ENCODE data around the gene TTC33. TPM values are rescaled to one million over a fixed set of nuclear protein-coding genes. Genes with fewer than 3 reads are reported as not detected.

The TTC33 gene
- total RNA-seq, 4 donors from 2014 or later, result 5.0 to 12.6 (median 7.0) TPM

DNA sequence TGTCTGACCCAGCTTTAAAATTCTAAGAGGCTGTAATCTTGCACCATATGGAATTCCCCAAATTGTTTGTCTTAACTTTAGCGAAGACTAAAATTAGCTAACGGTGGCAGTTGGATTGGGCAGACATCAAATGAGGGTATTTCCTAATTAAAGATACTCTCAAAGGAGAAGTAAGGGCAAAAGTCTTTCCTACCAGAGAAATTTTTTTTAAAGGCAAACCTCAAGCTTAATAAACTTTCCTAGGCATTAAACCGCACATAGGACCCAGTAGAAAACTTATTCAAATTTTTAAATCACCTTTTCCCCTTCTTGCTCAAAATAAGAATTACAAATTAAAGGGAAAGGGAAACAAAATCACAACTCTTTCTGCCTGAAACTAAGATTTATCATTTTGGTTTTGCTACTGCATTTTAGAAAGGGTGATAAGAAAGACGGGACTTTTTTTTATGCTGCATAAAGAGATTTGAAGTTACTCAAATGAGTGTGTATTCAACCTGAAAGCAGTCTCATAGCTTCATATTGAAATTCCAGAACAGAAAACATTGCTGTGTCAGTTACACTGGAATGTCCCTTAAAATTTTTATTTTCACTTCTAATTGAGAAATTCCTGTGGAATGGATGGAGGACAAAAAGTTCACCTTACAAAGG lies 265.2 kb downstream of the TTC33 start:
- intact Hi-C loops (cut with DNase I), result no loop called here
- Histone ChIP-seq H3K36me3 (no peaks in the 10 kb centered on the region), H3K4me1 (no peaks in the 10 kb centered on the region), H3K27ac (no peak overlapping the region), H3K27me3 (no peaks in the 10 kb centered on the region), H3K4me3 (no peak overlapping the region), H3K9me3 (no peaks in the 10 kb centered on the region)
- TF ChIP-seq, protein P1, sequence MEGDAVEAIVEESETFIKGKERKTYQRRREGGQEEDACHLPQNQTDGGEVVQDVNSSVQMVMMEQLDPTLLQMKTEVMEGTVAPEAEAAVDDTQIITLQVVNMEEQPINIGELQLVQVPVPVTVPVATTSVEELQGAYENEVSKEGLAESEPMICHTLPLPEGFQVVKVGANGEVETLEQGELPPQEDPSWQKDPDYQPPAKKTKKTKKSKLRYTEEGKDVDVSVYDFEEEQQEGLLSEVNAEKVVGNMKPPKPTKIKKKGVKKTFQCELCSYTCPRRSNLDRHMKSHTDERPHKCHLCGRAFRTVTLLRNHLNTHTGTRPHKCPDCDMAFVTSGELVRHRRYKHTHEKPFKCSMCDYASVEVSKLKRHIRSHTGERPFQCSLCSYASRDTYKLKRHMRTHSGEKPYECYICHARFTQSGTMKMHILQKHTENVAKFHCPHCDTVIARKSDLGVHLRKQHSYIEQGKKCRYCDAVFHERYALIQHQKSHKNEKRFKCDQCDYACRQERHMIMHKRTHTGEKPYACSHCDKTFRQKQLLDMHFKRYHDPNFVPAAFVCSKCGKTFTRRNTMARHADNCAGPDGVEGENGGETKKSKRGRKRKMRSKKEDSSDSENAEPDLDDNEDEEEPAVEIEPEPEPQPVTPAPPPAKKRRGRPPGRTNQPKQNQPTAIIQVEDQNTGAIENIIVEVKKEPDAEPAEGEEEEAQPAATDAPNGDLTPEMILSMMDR (IDR thresholded peaks at IDR 0.05), result no peak
- TF ChIP-seq POLR2A (IDR thresholded peaks at IDR 0.05), result no peak
- 42 to 47% methylated on average over 4 of the region's 4 CpGs for WGBS, 2 donors
- DNase-seq, result no peak

DNA sequence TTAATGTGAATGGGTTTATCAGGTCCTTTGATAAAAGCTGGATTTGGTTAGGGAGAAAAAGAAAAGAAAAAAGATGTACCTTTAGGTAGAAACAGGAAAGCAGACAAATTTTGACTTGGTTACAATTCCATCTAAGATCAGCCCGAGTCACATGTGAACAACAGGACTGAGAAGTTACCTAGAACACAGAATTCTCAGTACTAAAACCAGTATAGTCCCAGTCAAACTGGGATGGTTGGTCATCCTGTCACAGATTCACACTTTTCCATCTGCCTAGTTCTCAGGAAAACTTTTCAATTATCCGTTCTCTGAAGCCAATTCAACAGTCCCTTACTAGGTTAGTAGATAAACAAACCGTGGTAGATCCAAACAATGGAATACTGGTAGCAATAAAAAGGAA lies 266.3 kb downstream of the TTC33 start:
- Histone ChIP-seq H3K27ac (no peak overlapping the region), H3K4me1 (no peaks in the 10 kb centered on the region), H3K36me3 (no peaks in the 10 kb centered on the region), H3K27me3 (no peaks in the 10 kb centered on the region), H3K9me3 (no peaks in the 10 kb centered on the region), H3K4me3 (no peak overlapping the region)
- intact Hi-C loops (cut with DNase I), result no loop called here
- DNase-seq, result no peak
- WGBS, 2 donors, result 75 to 78% methylated on average over 3 of the region's 3 CpGs
- TF ChIP-seq POLR2A (IDR thresholded peaks at IDR 0.05), result no peak
- TF ChIP-seq, protein P1 (IDR thresholded peaks at IDR 0.05), result no peak

DNA sequence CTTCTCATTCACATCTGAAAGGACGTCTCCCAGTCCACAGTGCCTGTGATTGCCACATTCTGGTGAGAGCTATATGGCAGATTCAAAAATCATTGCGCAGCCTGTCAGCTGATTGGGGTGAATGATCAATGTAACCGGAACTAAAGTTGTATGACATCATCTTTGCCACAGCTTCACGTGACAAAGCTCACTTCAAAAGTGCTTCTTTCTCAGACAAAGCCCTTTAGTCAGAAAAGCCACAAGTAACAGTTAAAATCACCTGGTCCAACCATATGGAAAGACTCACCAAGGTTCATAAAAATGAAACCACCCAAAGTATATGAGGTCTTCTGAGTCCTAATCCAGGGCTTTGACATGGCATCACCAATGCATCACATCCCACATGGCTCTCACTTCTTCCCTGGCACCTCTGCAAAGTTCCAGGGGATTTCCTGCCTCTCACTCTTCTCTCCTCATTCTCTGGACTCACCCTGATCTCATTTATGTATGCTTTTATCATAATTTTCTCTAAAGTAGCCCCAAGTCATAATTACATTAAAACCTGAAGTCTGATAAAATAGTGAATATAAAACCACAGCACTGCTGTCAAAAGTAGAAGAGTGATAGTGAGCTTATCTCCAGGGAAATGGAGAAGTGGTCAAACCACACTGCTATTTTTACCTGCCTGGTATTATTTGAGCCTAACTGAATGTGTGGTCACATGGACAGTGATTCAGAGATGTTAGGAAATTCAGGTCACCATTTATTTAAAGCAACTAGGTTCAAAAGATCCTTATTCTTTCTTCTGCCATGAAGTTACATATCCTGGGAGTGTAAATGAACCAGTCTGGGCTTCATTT lies 269.1 kb downstream of the TTC33 start:
- H3K27me3 ChIP-seq, result no peaks in the 10 kb centered on the region
- no peak overlapping the region for H3K27ac ChIP-seq
- DNase-seq, result no peak
- no peaks in the 10 kb centered on the region for H3K9me3 ChIP-seq
- WGBS, 2 donors, result 35 to 68% methylated on average over 4 of the region's 4 CpGs
- TF ChIP-seq POLR2A (IDR thresholded peaks at IDR 0.05), result no peak
- TF ChIP-seq, protein P1 (IDR thresholded peaks at IDR 0.05), result no peak
- no peaks in the 10 kb centered on the region for H3K36me3 ChIP-seq
- H3K4me3 ChIP-seq, result no peak overlapping the region
- no peaks in the 10 kb centered on the region for H3K4me1 ChIP-seq
- intact Hi-C loops (cut with DNase I), result no loop called here

DNA sequence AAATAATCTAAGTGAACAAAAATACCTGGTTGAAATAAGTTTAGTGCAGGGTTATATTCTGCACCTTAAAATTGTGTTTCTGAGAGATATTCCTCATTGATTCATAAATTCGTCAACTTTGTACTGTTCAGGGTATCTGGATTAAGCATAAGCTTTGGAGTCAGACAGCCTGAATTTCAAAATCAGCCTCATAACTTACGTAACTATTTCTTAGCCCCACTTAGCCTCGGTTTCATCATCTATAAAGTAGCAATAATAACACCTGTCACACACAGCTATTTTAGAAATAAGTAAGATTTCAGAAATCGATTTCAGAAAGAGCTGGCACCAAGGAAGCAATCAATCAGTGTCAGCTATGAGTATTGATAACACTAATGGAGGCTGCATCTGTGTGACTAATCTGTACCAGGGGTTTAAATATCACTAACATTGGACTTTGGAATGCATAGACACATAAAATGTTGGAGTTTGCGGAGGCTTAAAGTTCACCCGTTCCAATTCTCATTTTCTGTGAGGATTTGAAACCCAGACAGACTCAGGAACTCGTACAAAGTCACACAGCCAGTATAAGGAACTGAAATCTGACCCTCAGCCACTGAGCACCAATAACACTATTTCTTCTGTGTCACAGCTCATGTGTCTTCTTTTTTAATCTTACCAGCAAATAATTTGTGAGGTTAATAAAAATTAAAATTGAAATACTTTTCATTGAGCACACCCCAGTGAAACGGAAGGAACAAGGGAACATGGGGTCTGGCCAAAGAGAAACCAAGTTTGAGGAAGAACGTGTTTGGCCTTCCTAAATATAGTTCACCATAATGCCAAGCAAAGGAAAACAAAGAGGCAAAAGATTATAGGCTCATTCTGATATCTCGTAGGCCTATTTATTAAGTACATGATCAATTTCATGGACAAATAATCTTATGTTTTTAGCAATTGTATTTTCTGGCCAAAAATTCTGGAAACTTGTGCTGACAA lies 270.5 kb downstream of the TTC33 start:
- Histone ChIP-seq H3K9me3 (no peaks in the 10 kb centered on the region), H3K27me3 (no peaks in the 10 kb centered on the region), H3K27ac (peak overlapping the region in 1 of 4 donors; percentile 29), H3K4me3 (no peak overlapping the region), H3K36me3 (no peaks in the 10 kb centered on the region), H3K4me1 (no peaks in the 10 kb centered on the region)
- 65 to 77% methylated on average over 10 of the region's 10 CpGs for WGBS, 2 donors
- no peak for DNase-seq
- no peak for TF ChIP-seq POLR2A (IDR thresholded peaks at IDR 0.05)
- TF ChIP-seq, protein P1 (IDR thresholded peaks at IDR 0.05), result no peak
- intact Hi-C loops (cut with DNase I), result no loop called here
